Activated CD8-positive, alpha-beta memory T cell treated with anti-CD3 and anti-CD28 coated beads, Interleukin-2, amount 50 U/mL, for 24 hours (primary cell): Measurements from ENCODE around the gene P4HA2.

Experiments used
- DNase-seq: peaks from one replicate; pipeline ENCODE4 v3.0.0-alpha.2; 2020; ENCODE audit errors: extremely low read depth

P4HA2 gene

GRCh38 chr5:132227485-132228240 lies at the start of gene P4HA2:
Gene P4HA2 (minus strand): TSS chr5:132227853. CDS start chr5:132218626, 9,227 bp downstream.
- DNase-seq = no peak

DNA sequence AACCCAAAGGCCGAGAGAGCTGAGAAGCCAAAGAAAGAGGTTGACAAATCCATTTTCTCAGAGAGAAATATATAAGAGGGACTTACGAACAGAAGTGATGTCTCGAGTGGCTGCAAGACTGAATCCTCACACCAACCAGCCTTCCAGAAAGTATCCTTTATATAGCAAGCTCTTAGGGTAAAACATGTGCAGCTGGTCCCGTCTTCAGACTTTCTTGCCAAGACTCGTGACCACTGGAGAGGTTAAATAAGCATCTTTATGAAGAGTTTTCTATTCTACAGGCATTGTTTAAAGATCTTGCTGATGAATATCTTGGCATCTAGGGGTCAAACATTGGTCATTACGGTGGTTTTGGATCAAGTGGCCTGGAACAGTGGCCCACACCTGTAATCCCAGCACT lies 49.6 kb upstream of the P4HA2 start:
- no peak for DNase-seq

DNA sequence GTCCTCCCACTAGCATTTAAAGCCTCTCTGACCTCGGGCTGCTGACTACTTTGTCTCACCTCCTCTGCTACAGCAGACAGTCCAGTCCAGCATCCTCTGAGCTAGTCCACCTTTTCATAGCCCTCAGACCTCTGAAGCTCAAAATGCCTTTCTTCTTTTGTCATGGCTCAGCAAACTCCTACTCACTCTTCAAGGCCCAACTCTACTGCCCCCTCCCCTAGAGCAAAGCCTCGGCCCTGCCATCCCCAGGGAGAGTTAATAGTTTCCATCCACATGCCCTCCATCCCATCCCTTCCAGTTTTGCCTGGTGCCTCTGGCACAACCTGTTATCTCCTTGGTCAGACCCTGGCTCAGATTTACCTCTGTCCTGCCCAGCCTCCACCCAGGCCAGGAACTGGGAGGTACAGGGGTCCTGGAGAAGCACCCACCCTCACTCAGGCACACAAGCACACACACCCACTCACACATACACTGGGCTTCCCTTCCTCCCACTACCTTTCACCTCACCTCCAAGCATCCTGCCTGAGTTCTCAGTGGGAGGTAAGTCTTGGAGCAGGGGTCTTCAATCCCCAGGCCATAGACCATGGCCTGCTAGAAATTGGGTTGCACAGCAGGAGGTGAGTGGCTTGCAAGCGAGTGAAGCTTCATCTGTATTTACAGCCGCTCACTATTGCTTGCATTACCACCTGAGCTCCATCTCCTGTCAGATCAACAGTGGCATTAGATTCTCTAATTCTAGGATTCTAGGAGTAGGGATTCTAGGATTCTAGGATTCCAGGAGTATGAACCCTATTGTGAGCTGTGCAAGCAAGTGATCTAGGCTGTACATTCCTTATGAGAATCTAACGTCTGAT lies 47.9 kb upstream of the P4HA2 start:
- no peak for DNase-seq

- no peak for DNase-seq
Observed at GRCh38 chr5:132274050-132274792, 46.6 kb upstream of the P4HA2 start.

GRCh38 chr5:132273631-132274030 lies 46.0 kb upstream of the P4HA2 start:
- no peak for DNase-seq

DNA sequence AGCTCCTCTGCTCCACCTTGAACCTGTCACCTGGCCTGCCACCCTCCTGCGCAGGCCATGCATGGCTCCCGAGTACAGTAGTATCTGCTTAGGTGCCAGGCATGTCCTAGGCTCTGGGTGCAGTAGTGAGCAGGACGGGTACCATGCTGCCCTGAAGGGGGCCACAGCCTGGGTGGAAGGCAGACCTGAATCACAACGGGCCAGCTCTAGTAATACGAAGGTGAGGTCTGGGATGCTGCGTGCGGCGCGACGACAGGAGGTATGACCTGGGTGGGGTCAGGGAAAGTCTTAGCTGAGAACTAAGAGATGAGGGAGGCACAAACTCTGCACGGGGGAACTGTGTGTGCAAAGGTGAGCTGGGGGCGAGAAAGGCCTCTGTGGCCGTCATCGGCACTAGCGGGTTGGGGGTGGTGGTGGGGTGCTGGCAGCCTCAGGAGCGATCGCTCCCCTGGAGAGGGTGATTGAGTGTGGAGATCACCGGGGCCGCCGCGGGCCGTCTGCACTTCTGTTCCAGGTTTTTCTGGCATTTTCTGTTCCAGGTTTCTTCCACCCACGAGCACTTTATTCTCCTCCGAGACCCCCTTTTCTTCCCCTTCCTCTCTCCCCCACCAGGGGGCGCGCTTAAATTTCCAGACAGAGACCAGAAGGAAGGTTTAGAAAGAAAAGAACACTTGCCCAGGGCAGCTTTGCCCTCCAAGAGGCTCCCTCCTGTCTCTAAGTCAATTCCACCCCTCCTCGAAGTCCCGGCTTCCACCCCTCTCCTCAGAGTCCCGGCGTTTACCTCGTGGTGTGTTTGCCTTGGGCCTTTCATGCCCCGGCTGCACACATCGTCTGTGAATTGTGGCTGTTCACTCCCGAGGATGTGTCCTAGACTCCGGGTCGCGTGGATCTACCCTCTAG lies 44.9 kb upstream of the P4HA2 start:
- DNase-seq = peak; percentile 29

- no peak for DNase-seq
Observed at GRCh38 chr5:132271251-132272246, 43.9 kb upstream of the P4HA2 start.

- DNase-seq = no peak
Observed at GRCh38 chr5:132270706-132271105, 43.1 kb upstream of the P4HA2 start.

GRCh38 chr5:132270335-132270665 lies 42.6 kb upstream of the P4HA2 start:
- DNase-seq = no peak

GRCh38 chr5:132269635-132270334 lies 42.1 kb upstream of the P4HA2 start:
- DNase-seq = no peak

GRCh38 chr5:132268769-132269551 lies 41.3 kb upstream of the P4HA2 start:
- no peak for DNase-seq

GRCh38 chr5:132267931-132268768 lies 40.5 kb upstream of the P4HA2 start:
- DNase-seq = no peak

- DNase-seq = no peak
Observed at GRCh38 chr5:132267166-132267739, 39.6 kb upstream of the P4HA2 start.

DNA sequence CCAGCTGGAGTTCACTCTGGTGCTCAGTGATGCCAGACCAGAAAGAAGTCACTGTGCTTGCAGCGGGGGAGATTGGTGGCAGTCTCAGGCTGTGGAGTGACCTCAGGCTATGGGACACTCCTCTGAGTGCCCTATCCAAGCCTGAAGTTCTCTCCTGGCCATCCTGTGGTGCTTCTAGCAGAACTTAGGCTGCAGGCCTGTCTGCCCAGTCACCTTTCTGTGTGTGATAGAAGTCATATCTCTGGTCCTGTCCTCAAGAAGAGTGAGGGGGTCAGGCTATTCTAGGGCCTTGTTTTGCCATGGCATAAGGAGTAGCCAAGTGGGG lies 39.1 kb upstream of the P4HA2 start:
- no peak for DNase-seq

- no peak for DNase-seq
Observed at GRCh38 chr5:132266031-132266835, 38.6 kb upstream of the P4HA2 start.

GRCh38 chr5:132265336-132266030 lies 37.8 kb upstream of the P4HA2 start:
- no peak for DNase-seq
